SK-N-SH treated with all-trans-retinoic acid at 6 μM for 48 hours (cell line): ENCODE results near the gene PPIL1.
"Not testable (repeated sequence)": the region's sequence is repeated elsewhere in the genome, so short reads cannot be mapped to it uniquely, and the experiment has no call there.

Experiments used
- ATAC-seq: fragments of 200-7000 bp; cut with Tn5 transposase; 3 replicates; pipeline ENCODE4 v1.9.1; 2020; ENCODE audit warnings: mild to moderate bottlenecking, moderate library complexity
- ARNTL ChIP-seq: fragments of 450-650 bp; formaldehyde crosslinking; IDR thresholded peaks from 2 replicates; pipeline ENCODE4 v1.5.0; 2020; ENCODE audit warnings: low read depth, mild to moderate bottlenecking, moderate library complexity, borderline replicate concordance
- BACH2 ChIP-seq: fragments of 250-450 bp; sonication (Bioruptor Pico); IDR thresholded peaks from 2 replicates; pipeline ENCODE4 v1.9.0; 2021; ENCODE audit warnings: mild to moderate bottlenecking, borderline replicate concordance
- CSRNP3 ChIP-seq: fragments of 250-450 bp; sonication (Bioruptor Pico); IDR thresholded peaks from 2 replicates; pipeline ENCODE4 v1.5.1; 2021; ENCODE audit warnings: mild to moderate bottlenecking, moderate library complexity
- ESRRG ChIP-seq: fragments of 250-450 bp; sonication (Bioruptor Pico); IDR thresholded peaks from 2 replicates; pipeline ENCODE4 v1.6.1; 2021; ENCODE audit warnings: mild to moderate bottlenecking
- GLIS3 ChIP-seq: fragments of 250-450 bp; sonication (Bioruptor Pico); IDR thresholded peaks from 2 replicates; pipeline ENCODE4 v1.5.0; 2020; ENCODE audit warnings: mild to moderate bottlenecking, moderate library complexity
- ISL1 ChIP-seq: fragments of 250-450 bp; sonication (Bioruptor Pico); IDR thresholded peaks from 2 replicates; pipeline ENCODE4 v2.1.2; 2022; ENCODE audit warnings: mild to moderate bottlenecking, moderate library complexity
- OSR1 ChIP-seq: fragments of 250-450 bp; sonication (Bioruptor Pico); IDR thresholded peaks from 2 replicates; pipeline ENCODE4 v1.8.0; 2022; ENCODE audit warnings: moderate library complexity, mild to moderate bottlenecking, inconsistent platforms
- PATZ1 ChIP-seq: fragments of 250-450 bp; sonication (Bioruptor Pico); IDR thresholded peaks from 2 replicates; pipeline ENCODE4 v1.8.0; 2020; ENCODE audit warnings: mild to moderate bottlenecking, moderate library complexity, borderline replicate concordance
- PPARA ChIP-seq: fragments of 250-450 bp; sonication (Bioruptor Pico); IDR thresholded peaks from 2 replicates; pipeline ENCODE4 v1.5.0; 2020; ENCODE audit warnings: mild to moderate bottlenecking, borderline replicate concordance
- RARB ChIP-seq: fragments of 250-450 bp; sonication (Bioruptor Pico); IDR thresholded peaks from 2 replicates; pipeline ENCODE4 v1.8.0; 2021; ENCODE audit warnings: mild to moderate bottlenecking, moderate library complexity
- SNAI2 ChIP-seq: fragments of 250-450 bp; sonication (Bioruptor Pico); IDR thresholded peaks from 2 replicates; pipeline ENCODE4 v1.5.0; 2020; ENCODE audit warnings: mild to moderate bottlenecking, moderate library complexity
- TSHZ2 ChIP-seq: fragments of 250-450 bp; sonication (Bioruptor Pico); IDR thresholded peaks from 2 replicates; pipeline ENCODE4 v1.5.0; 2020; ENCODE audit warnings: mild to moderate bottlenecking, moderate library complexity
- ZC3H10 ChIP-seq: fragments of 250-450 bp; sonication (Bioruptor Pico); IDR thresholded peaks from 2 replicates; pipeline ENCODE4 v1.5.1; 2021; ENCODE audit warnings: mild to moderate bottlenecking, moderate library complexity
- ZFP3 ChIP-seq: fragments of 250-450 bp; sonication (Bioruptor Pico); IDR thresholded peaks from 2 replicates; pipeline ENCODE4 v1.5.0; 2020; ENCODE audit warnings: mild to moderate bottlenecking, moderate library complexity
- ZFP30 ChIP-seq: fragments of 450-650 bp; formaldehyde crosslinking; IDR thresholded peaks from 2 replicates; pipeline ENCODE4 v1.5.0; 2022; ENCODE audit warnings: mild to moderate bottlenecking, moderate library complexity
- ZNF565 ChIP-seq: fragments of 450-650 bp; formaldehyde crosslinking; conservative IDR thresholded peaks from 2 replicates; pipeline ENCODE4 v1.5.0; 2020; ENCODE audit warnings: low read depth, mild to moderate bottlenecking, moderate library complexity
- ZNF70 ChIP-seq: fragments of 450-650 bp; formaldehyde crosslinking; IDR thresholded peaks from 2 replicates; pipeline ENCODE4 v1.5.0; 2020; ENCODE audit warnings: mild to moderate bottlenecking, moderate library complexity
- ZNF8 ChIP-seq: fragments of 450-650 bp; formaldehyde crosslinking; IDR thresholded peaks from 2 replicates; pipeline ENCODE4 v1.5.0; 2020; ENCODE audit warnings: mild to moderate bottlenecking, moderate library complexity

Gene PPIL1

GRCh38 chr6:36893976-36894932 is 19.7 kb upstream of the PPIL1 start:
- no peak for TF ChIP-seq ZC3H10
- TF ChIP-seq ZNF70 (CRISPR knock-in tag), result no peak
- no peak for TF ChIP-seq ARNTL
- TF ChIP-seq OSR1 (CRISPR knock-in tag), result no peak
- TF ChIP-seq GLIS3 (CRISPR knock-in tag), result no peak
- no peak for TF ChIP-seq ZNF8 (CRISPR knock-in tag)
- TF ChIP-seq ISL1 (CRISPR knock-in tag), result no peak
- no peak for TF ChIP-seq PATZ1
- TF ChIP-seq CSRNP3 (CRISPR knock-in tag), result no peak
- no peak for TF ChIP-seq SNAI2 (CRISPR knock-in tag)
- no peak for TF ChIP-seq BACH2 (CRISPR knock-in tag)
- TF ChIP-seq PPARA, result no peak
- ATAC-seq, result no peak

GRCh38 chr6:36891153-36891552 is 16.6 kb upstream of the PPIL1 start:
- not testable (repeated sequence) for ATAC-seq

- no peak for ATAC-seq
Measured at GRCh38 chr6:36890112-36890663, 15.6 kb upstream of the PPIL1 start.

More at GRCh38 chr6:36890112-36890663, 15.6 kb upstream of the PPIL1 start:
- TF ChIP-seq ZNF565 (CRISPR knock-in tag), result no peak
- TF ChIP-seq ZNF70 (CRISPR knock-in tag), result no peak
- no peak for TF ChIP-seq ESRRG (CRISPR knock-in tag)
- TF ChIP-seq SNAI2 (CRISPR knock-in tag), result no peak
- TF ChIP-seq CSRNP3 (CRISPR knock-in tag), result no peak
- no peak for TF ChIP-seq ZFP3 (CRISPR knock-in tag)
- no peak for TF ChIP-seq TSHZ2 (CRISPR knock-in tag)
- TF ChIP-seq ZC3H10, result no peak
- no peak for TF ChIP-seq PATZ1
- TF ChIP-seq ARNTL, result no peak
- no peak for TF ChIP-seq ISL1 (CRISPR knock-in tag)
- TF ChIP-seq RARB (CRISPR knock-in tag), result no peak
- TF ChIP-seq BACH2 (CRISPR knock-in tag), result no peak
- TF ChIP-seq ZFP30, result no peak
- TF ChIP-seq ZNF8 (CRISPR knock-in tag), result no peak
- no peak for TF ChIP-seq PPARA
- TF ChIP-seq GLIS3 (CRISPR knock-in tag), result no peak
